OCI-LY3 (cell line): ENCODE results near the gene KCTD5.
"Not testable (repeated sequence)": the region's sequence is repeated elsewhere in the genome, so short reads cannot be mapped to it uniquely, and the experiment has no call there.

Experiments used
- CTCF ChIP-seq: fragments of 200-600, 300-600 bp; sonication (generic); IDR thresholded peaks from 2 replicates; pipeline ENCODE4 v1.5.1; 2014; ENCODE audit warnings: antibody characterized with exemption, low read length, low read depth
- EZH2phosphoT487 ChIP-seq: fragments of 200-600 bp; shearing (Covaris generic); IDR thresholded peaks from 2 replicates; pipeline ENCODE4 v1.6.1; 2018; ENCODE audit warnings: antibody characterized with exemption, mixed run types, low read depth

GRCh38 chr16:2689422-2689821 is 7.1 kb downstream of the KCTD5 start:
- TF ChIP-seq CTCF, EZH2phosphoT487: not testable (repeated sequence)
